Liver (tissue), 9 donors: ENCODE data around the gene MAD2L2. TPM values are rescaled to one million over a fixed set of nuclear protein-coding genes. Genes with fewer than 3 reads are reported as not detected.

ENCODE experiments used
- DNase-seq: peaks from one replicate; pipeline ENCODE4 v3.0.0-alpha.2; 2017; ENCODE audit warnings: low spot score
- H3K27ac ChIP-seq, 2 donors: one replicate each; pipeline ENCODE4 v1.7.0; 2013; ENCODE audit warnings: inconsistent platforms in 2 of 2, low read length in 2 of 2, control low read depth in 1 of 2, low read depth in 1 of 2, mild to moderate bottlenecking in 1 of 2
- H3K27me3 ChIP-seq, 4 donors: one replicate each; pipeline versions ENCODE4 v1.6.1 to v1.7.0; 2013; ENCODE audit warnings: low read length in 3 of 4, inconsistent platforms in 1 of 4, mild to moderate bottlenecking in 1 of 4, moderate library complexity in 1 of 4; ENCODE audit not compliant: control insufficient read depth in 4 of 4, insufficient read depth in 4 of 4
- H3K36me3 ChIP-seq, 4 donors: one replicate each; pipeline versions ENCODE4 v1.6.1 to v1.7.0; 2013; ENCODE audit warnings: low read length in 3 of 4, mild to moderate bottlenecking in 3 of 4, low read depth in 1 of 4, moderate library complexity in 1 of 4; ENCODE audit not compliant: control insufficient read depth in 4 of 4, insufficient read depth in 3 of 4
- H3K4me1 ChIP-seq, 4 donors: one replicate each; pipeline versions ENCODE4 v1.6.1 to v1.7.0; 2013; ENCODE audit warnings: low read length in 3 of 4, mild to moderate bottlenecking in 3 of 4, moderate library complexity in 1 of 4; ENCODE audit not compliant: control insufficient read depth in 4 of 4, insufficient read depth in 4 of 4
- H3K4me3 ChIP-seq, 3 donors: one replicate each; pipeline versions ENCODE4 v1.6.1 to v1.7.0; 2013; ENCODE audit warnings: low read length in 3 of 3, control low read depth in 1 of 3, low read depth in 1 of 3, mild to moderate bottlenecking in 1 of 3
- H3K9ac ChIP-seq, 2 donors: one replicate each; pipeline ENCODE4 v1.7.0; 2013; ENCODE audit warnings: low read length in 2 of 2, mild to moderate bottlenecking in 2 of 2, moderate library complexity in 2 of 2, control low read depth in 1 of 2, low read depth in 1 of 2
- H3K9me3 ChIP-seq, 4 donors: one replicate each; pipeline versions ENCODE4 v1.6.1 to v1.7.0; 2013; ENCODE audit warnings: low read length in 3 of 4; ENCODE audit not compliant: control insufficient read depth in 4 of 4
- ATF3 ChIP-seq: IDR thresholded peaks from 2 replicates; pipeline ENCODE4 v1.6.1; 2016; ENCODE audit warnings: antibody characterized with exemption
- CTCF ChIP-seq: fragments of 150-350 bp; IDR thresholded peaks from 2 replicates; pipeline ENCODE4 v1.5.1; 2017; ENCODE audit warnings: improper control_type of control experiment, low read depth, low read length; ENCODE audit not compliant: missing input control
- EGR1 ChIP-seq, 2 donors: IDR thresholded peaks; 2 replicates each; pipeline ENCODE4 v1.6.1; 2016 to 2018; ENCODE audit warnings: antibody characterized with exemption in 2 of 2, low read depth in 2 of 2
- FOXA1 ChIP-seq: IDR thresholded peaks from 2 replicates; pipeline ENCODE4 v1.6.1; 2016; ENCODE audit warnings: antibody characterized with exemption
- FOXA2 ChIP-seq: IDR thresholded peaks from 2 replicates; pipeline ENCODE4 v1.6.1; 2016; ENCODE audit warnings: antibody characterized with exemption
- GABPA ChIP-seq, 2 donors: IDR thresholded peaks in 1 of 2; conservative IDR thresholded peaks in 1 of 2; 2 replicates each; pipeline ENCODE4 v1.6.1; 2016; ENCODE audit warnings: antibody characterized with exemption in 2 of 2, mild to moderate bottlenecking in 1 of 2, moderate library complexity in 1 of 2
- HNF4A ChIP-seq, 2 donors: conservative IDR thresholded peaks; 2 replicates each; pipeline ENCODE4 v1.6.1; 2016; ENCODE audit warnings: antibody characterized with exemption in 2 of 2, mild to moderate bottlenecking in 2 of 2
- HNF4G ChIP-seq: IDR thresholded peaks from 2 replicates; pipeline ENCODE4 v1.6.1; 2016; ENCODE audit warnings: antibody characterized with exemption
- JUND ChIP-seq, 2 donors: IDR thresholded peaks; 2 replicates each; pipeline ENCODE4 v1.6.1; 2016; ENCODE audit warnings: antibody characterized with exemption in 2 of 2
- MAX ChIP-seq: IDR thresholded peaks from 2 replicates; pipeline ENCODE4 v1.6.1; 2016; ENCODE audit warnings: antibody characterized with exemption
- NR2F2 ChIP-seq: IDR thresholded peaks from 2 replicates; pipeline ENCODE4 v1.6.1; 2016; ENCODE audit warnings: antibody characterized with exemption
- RAD21 ChIP-seq, 2 donors: IDR thresholded peaks; 2 replicates each; pipeline ENCODE4 v1.6.1; 2016; ENCODE audit warnings: antibody characterized with exemption in 2 of 2, mild to moderate bottlenecking in 2 of 2
- REST ChIP-seq: IDR thresholded peaks from 2 replicates; pipeline ENCODE4 v1.6.1; 2016; ENCODE audit warnings: antibody characterized with exemption, mild to moderate bottlenecking
- RXRA ChIP-seq, 2 donors: IDR thresholded peaks; 2 replicates each; pipeline ENCODE4 v1.6.1; 2017 to 2018; ENCODE audit warnings: antibody characterized with exemption in 2 of 2, mild to moderate bottlenecking in 1 of 2
- SP1 ChIP-seq: IDR thresholded peaks from 2 replicates; pipeline ENCODE4 v1.6.1; 2018; ENCODE audit warnings: antibody characterized with exemption, mild to moderate bottlenecking
- TAF1 ChIP-seq: conservative IDR thresholded peaks from 2 replicates; pipeline ENCODE4 v1.6.1; 2016; ENCODE audit warnings: antibody characterized with exemption, mild to moderate bottlenecking
- YY1 ChIP-seq: IDR thresholded peaks from 2 replicates; pipeline ENCODE4 v1.6.1; 2016; ENCODE audit warnings: antibody characterized with exemption, mild to moderate bottlenecking
- ZBTB33 ChIP-seq: IDR thresholded peaks from 2 replicates; pipeline ENCODE4 v1.6.1; 2016; ENCODE audit warnings: antibody characterized with exemption
- WGBS: extraction: QIAGEN DNeasy Blood & Tissue Kit; methylation state at CpG from one replicate; pipeline ENCODE4 v1.1.7; 2013; 5-methylcytosine and 5-hydroxymethylcytosine counted together
- polyA plus RNA-seq, 2 donors: library from polyadenylated mRNA; stranded (reverse) in 1 of 2; unstranded in 1 of 2; fragments of 200-250 nt in 1 of 2; fragments of >200 nt in 1 of 2; fragmentation: Nextera tagmentation in 1 of 2; extraction: Ambion mirVana in 1 of 2; gene quantifications; one replicate each; pipeline versions ENCODE4 v1.2.1 to v1.2.3, GENCODE V29; 2013 to 2015
- total RNA-seq, 2 donors: library from RNA; depleted of rRNA; stranded (reverse); fragments of >200 nt; gene quantifications; one replicate each; pipeline ENCODE4 v1.2.3, GENCODE V29; 2014
- donor health status: healthy.
- donor health status: healthy.
- donor health status: healthy.
- donor health status: healthy.
- donor health status: healthy.

The MAD2L2 gene
- total and polyA plus RNA-seq, 4 donors: 17.5 to 43.1 (median 31.9) TPM

- Histone ChIP-seq H3K27me3 (no peaks in the 10 kb centered on the region), H3K4me1 (peaks cover 7 to 29% (median 26%) of the 10 kb centered on the region in 4 donors), H3K4me3 (no peak overlapping the region), H3K36me3 (no peaks in the 10 kb centered on the region), H3K9me3 (no peaks in the 10 kb centered on the region), H3K27ac (no peak overlapping the region), H3K9ac (no peak overlapping the region)
- 87% methylated on average over 9 of the region's 9 CpGs for WGBS
- TF ChIP-seq GABPA (IDR thresholded peaks at IDR 0.05 in 1 of 2, conservative IDR thresholded peaks at IDR 0.05 in 1 of 2) (no peak), HNF4A (conservative IDR thresholded peaks at IDR 0.05) (no peak), RXRA (IDR thresholded peaks at IDR 0.05) (no peak), FOXA2 (no peak), MAX (no peak), ZBTB33 (no peak), NR2F2 (no peak), SP1 (no peak), TAF1 (no peak), FOXA1 (no peak), ATF3 (no peak), REST (no peak), RAD21 (IDR thresholded peaks at IDR 0.05) (no peak), JUND (IDR thresholded peaks at IDR 0.05) (no peak), YY1 (no peak), HNF4G (no peak), EGR1 (IDR thresholded peaks at IDR 0.05; ENCODE audit: low read depth in 2 of 2) (no peak), CTCF (no peak)
- DNase-seq: no peak
These were observed 34.6 kb downstream of the MAD2L2 start for GRCh38 chr1:11646317-11646716.
